ENCODE data around the gene CTTNBP2. TPM values are rescaled to one million over a fixed set of nuclear protein-coding genes. Genes with fewer than 3 reads are reported as not detected.

The CTTNBP2 gene
- total RNA-seq, 3 donors from 2014 or later (not counting 1 experiment from before 2014, with no cell fraction given): 0.10 TPM; not detected in 2

DNA sequence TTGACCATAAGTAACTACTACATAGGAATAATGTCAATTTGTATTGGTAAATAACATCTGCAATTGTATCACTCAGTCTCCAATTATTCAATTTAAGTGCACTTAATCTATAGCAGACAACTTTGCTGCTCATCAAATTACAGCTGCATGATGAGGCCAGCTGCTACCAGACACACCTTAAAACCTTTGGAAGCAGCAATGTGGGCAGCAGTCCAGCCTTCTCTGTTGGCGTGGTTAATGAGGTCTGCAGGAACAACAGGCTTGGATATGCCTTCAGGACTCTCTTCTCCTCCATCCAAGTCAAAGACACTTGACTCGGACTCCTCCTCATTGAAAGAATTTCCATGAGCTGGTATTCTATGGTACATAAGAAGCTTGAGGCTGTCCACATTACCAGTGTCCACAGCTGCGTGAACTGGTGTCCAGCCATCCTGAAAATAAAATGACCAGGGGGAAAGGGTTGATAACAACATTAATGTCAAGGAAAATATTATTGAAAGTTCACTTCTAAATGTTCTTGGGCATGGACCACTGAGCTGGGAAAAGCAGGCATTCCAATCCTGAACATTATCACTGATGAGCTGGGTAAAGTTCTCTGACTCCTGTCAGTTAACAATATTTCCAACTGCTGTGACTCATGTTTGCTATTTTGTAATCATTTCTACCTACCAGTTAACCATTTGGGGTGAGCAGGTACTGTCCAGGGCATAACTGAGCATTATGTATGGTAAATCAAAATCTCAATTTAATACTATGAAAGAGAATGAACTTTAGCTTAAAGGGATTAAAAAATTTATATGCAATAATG lies 95.7 kb downstream of the CTTNBP2 start:
- Histone ChIP-seq H3K4me3 (ENCODE audit: low read length) (no peak overlapping the region), H3K9me3 (ENCODE audit: control insufficient read depth, insufficient read depth, low read length) (no peaks in the 10 kb centered on the region), H3K4me1 (ENCODE audit: control insufficient read depth, insufficient read depth, low read length) (no peaks in the 10 kb centered on the region), H3K27me3 (ENCODE audit: control insufficient read depth, insufficient read depth, low read length) (no peaks in the 10 kb centered on the region), H3K27ac (ENCODE audit: low read length) (no peak overlapping the region), H3K36me3 (ENCODE audit: control insufficient read depth, insufficient read depth, low read length) (no peaks in the 10 kb centered on the region)
- Mint-ChIP-seq H3K36me3 (no peaks in the 10 kb centered on the region), H3K27me3 (ENCODE audit: low read depth in 2 of 2) (peaks cover 0 to 2% of the 10 kb centered on the region in 2 donors), H3K4me1 (peaks cover 0 to 4% of the 10 kb centered on the region in 2 donors), H3K27ac (no peak overlapping the region), H3K9me3 (peaks cover 0 to 2% of the 10 kb centered on the region in 2 donors), H3K4me3 (no peak overlapping the region)
- no peak for DNase-seq
- ATAC-seq: no peak
- 83% methylated on average over 3 of the region's 3 CpGs for WGBS (ENCODE audit: insufficient coverage)
- TF ChIP-seq, protein P1, sequence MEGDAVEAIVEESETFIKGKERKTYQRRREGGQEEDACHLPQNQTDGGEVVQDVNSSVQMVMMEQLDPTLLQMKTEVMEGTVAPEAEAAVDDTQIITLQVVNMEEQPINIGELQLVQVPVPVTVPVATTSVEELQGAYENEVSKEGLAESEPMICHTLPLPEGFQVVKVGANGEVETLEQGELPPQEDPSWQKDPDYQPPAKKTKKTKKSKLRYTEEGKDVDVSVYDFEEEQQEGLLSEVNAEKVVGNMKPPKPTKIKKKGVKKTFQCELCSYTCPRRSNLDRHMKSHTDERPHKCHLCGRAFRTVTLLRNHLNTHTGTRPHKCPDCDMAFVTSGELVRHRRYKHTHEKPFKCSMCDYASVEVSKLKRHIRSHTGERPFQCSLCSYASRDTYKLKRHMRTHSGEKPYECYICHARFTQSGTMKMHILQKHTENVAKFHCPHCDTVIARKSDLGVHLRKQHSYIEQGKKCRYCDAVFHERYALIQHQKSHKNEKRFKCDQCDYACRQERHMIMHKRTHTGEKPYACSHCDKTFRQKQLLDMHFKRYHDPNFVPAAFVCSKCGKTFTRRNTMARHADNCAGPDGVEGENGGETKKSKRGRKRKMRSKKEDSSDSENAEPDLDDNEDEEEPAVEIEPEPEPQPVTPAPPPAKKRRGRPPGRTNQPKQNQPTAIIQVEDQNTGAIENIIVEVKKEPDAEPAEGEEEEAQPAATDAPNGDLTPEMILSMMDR (IDR thresholded peaks at IDR 0.05): no peak
- intact Hi-C loops (cut with micrococcal nuclease): no loop called here

GRCh38 chr7:117776224-117776623 lies 97.0 kb downstream of the CTTNBP2 start:
- Mint-ChIP-seq H3K4me1 (peaks cover 0 to 4% of the 10 kb centered on the region in 2 donors), H3K9me3 (peaks cover 3 to 4% of the 10 kb centered on the region in 2 donors), H3K27me3 (ENCODE audit: low read depth in 2 of 2) (peaks cover 0 to 2% of the 10 kb centered on the region in 2 donors), H3K36me3 (no peaks in the 10 kb centered on the region), H3K4me3 (no peak overlapping the region), H3K27ac (no peak overlapping the region)
- Histone ChIP-seq H3K4me3 (ENCODE audit: low read length) (no peak overlapping the region), H3K4me1 (ENCODE audit: control insufficient read depth, insufficient read depth, low read length) (no peaks in the 10 kb centered on the region), H3K36me3 (ENCODE audit: control insufficient read depth, insufficient read depth, low read length) (no peaks in the 10 kb centered on the region), H3K9me3 (ENCODE audit: control insufficient read depth, insufficient read depth, low read length) (no peaks in the 10 kb centered on the region), H3K27me3 (ENCODE audit: control insufficient read depth, insufficient read depth, low read length) (no peaks in the 10 kb centered on the region), H3K27ac (ENCODE audit: low read length) (no peak overlapping the region)
- DNase-seq: no peak
- TF ChIP-seq, protein P1 (IDR thresholded peaks at IDR 0.05): no peak
- no peak for ATAC-seq
- intact Hi-C loops (cut with micrococcal nuclease): no loop called here

- ATAC-seq (no peak), DNase-seq (no peak)
- Histone ChIP-seq H3K27ac (ENCODE audit: low read length) (no peak overlapping the region), H3K4me1 (ENCODE audit: control insufficient read depth, insufficient read depth, low read length) (no peaks in the 10 kb centered on the region), H3K4me3 (ENCODE audit: low read length) (no peak overlapping the region), H3K36me3 (ENCODE audit: control insufficient read depth, insufficient read depth, low read length) (no peaks in the 10 kb centered on the region), H3K27me3 (ENCODE audit: control insufficient read depth, insufficient read depth, low read length) (no peaks in the 10 kb centered on the region), H3K9me3 (ENCODE audit: control insufficient read depth, insufficient read depth, low read length) (no peaks in the 10 kb centered on the region)
- intact Hi-C loops (cut with micrococcal nuclease): no loop called here
- Mint-ChIP-seq H3K4me3 (no peak overlapping the region), H3K9me3 (peaks cover 5% of the 10 kb centered on the region in 2 donors), H3K4me1 (peaks cover 0 to 4% of the 10 kb centered on the region in 2 donors), H3K27ac (no peak overlapping the region), H3K36me3 (no peaks in the 10 kb centered on the region), H3K27me3 (ENCODE audit: low read depth in 2 of 2) (peaks cover 0 to 2% of the 10 kb centered on the region in 2 donors)
- TF ChIP-seq, protein P1 (IDR thresholded peaks at IDR 0.05): no peak
- 36% methylated on average over 2 of the region's 2 CpGs for WGBS (ENCODE audit: insufficient coverage)
These were observed 97.4 kb downstream of the CTTNBP2 start for GRCh38 chr7:117775801-117776200.

All from natural killer cell (primary cell).